Right atrium auricular region (tissue), 2 donors: ENCODE data around the gene IMPG1. TPM values are rescaled to one million over a fixed set of nuclear protein-coding genes. Genes with fewer than 3 reads are reported as not detected.

ENCODE experiments used
- DNase-seq: peaks from one replicate; pipeline ENCODE4 v3.0.0-alpha.2; 2019; ENCODE audit warnings: low spot score
- H3K27ac ChIP-seq, 2 donors: fragments of 200-600 bp; sonication (generic); 1 replicate in 1 of 2; 2 replicates in 1 of 2; pipeline ENCODE4 v1.5.1; 2016 to 2019
- H3K27me3 ChIP-seq, 2 donors: fragments of 200-600 bp; sonication (generic); one replicate each; pipeline versions ENCODE4 v1.5.1 to v1.6.0; 2017 to 2019
- H3K36me3 ChIP-seq: fragments of 200-600 bp; sonication (generic); one replicate; pipeline ENCODE4 v1.5.1; 2016
- H3K4me1 ChIP-seq, 2 donors: fragments of 200-600 bp; sonication (generic); one replicate each; pipeline versions ENCODE4 v1.5.1 to v1.6.0; 2017 to 2019
- H3K4me3 ChIP-seq, 2 donors: fragments of 200-600 bp; sonication (generic); 1 replicate in 1 of 2; 2 replicates in 1 of 2; pipeline ENCODE4 v1.5.1; 2017 to 2019; ENCODE audit warnings: mild to moderate bottlenecking in 1 of 2, moderate library complexity in 1 of 2
- H3K9me3 ChIP-seq, 2 donors: fragments of 200-600 bp; sonication (generic); one replicate each; pipeline ENCODE4 v1.5.1; 2019
- CTCF ChIP-seq, 2 donors: fragments of 200-600 bp; sonication (generic); IDR thresholded peaks; one replicate each; pipeline ENCODE4 v1.5.1; 2019; ENCODE audit warnings: antibody characterized with exemption in 2 of 2
- total RNA-seq, 2 donors: library from RNA; depleted of rRNA; stranded (reverse); fragments of >200 nt; gene quantifications; one replicate each; pipeline ENCODE4 v1.1.0, GENCODE V29; 2016

Gene IMPG1
- total RNA-seq, 2 donors from 2014 or later = not detected

- Histone ChIP-seq H3K27ac (no peak overlapping the region), H3K9me3 (no peaks in the 10 kb centered on the region), H3K4me1 (no peaks in the 10 kb centered on the region), H3K27me3 (no peaks in the 10 kb centered on the region), H3K36me3 (peaks cover 8% of the 10 kb centered on the region), H3K4me3 (no peak overlapping the region)
- no peak for DNase-seq
- TF ChIP-seq CTCF (IDR thresholded peaks at IDR 0.05) = no peak
These were observed 187.6 kb downstream of the IMPG1 start for GRCh38 chr6:75884822-75885221.

- Histone ChIP-seq H3K27ac (no peak overlapping the region), H3K4me3 (no peak overlapping the region), H3K36me3 (peaks cover 8% of the 10 kb centered on the region), H3K27me3 (no peaks in the 10 kb centered on the region), H3K4me1 (no peaks in the 10 kb centered on the region), H3K9me3 (no peaks in the 10 kb centered on the region)
- no peak for TF ChIP-seq CTCF (IDR thresholded peaks at IDR 0.05)
- DNase-seq = no peak
These were observed 189.7 kb downstream of the IMPG1 start for GRCh38 chr6:75882734-75883133.

GRCh38 chr6:75880305-75880704 lies 192.2 kb downstream of the IMPG1 start:
- no peaks in the 10 kb centered on the region for H3K4me1 ChIP-seq

GRCh38 chr6:75876152-75876551 lies 196.3 kb downstream of the IMPG1 start:
- Histone ChIP-seq H3K27me3 (no peaks in the 10 kb centered on the region), H3K9me3 (no peaks in the 10 kb centered on the region), H3K4me1 (no peaks in the 10 kb centered on the region), H3K27ac (no peak overlapping the region), H3K4me3 (no peak overlapping the region), H3K36me3 (peaks cover 8% of the 10 kb centered on the region)
- DNase-seq = no peak
- TF ChIP-seq CTCF (IDR thresholded peaks at IDR 0.05) = no peak

More at GRCh38 chr6:75880305-75880704, 192.2 kb downstream of the IMPG1 start:
- H3K36me3 ChIP-seq = peaks cover 8% of the 10 kb centered on the region
- no peak for TF ChIP-seq CTCF (IDR thresholded peaks at IDR 0.05)
- DNase-seq = no peak
- H3K27ac ChIP-seq = no peak overlapping the region
- no peaks in the 10 kb centered on the region for H3K27me3 ChIP-seq
- no peaks in the 10 kb centered on the region for H3K9me3 ChIP-seq
- no peak overlapping the region for H3K4me3 ChIP-seq

GRCh38 chr6:75874224-75874623 lies 198.2 kb downstream of the IMPG1 start:
- Histone ChIP-seq H3K36me3 (peaks cover 7% of the 10 kb centered on the region), H3K4me3 (no peak overlapping the region), H3K9me3 (no peaks in the 10 kb centered on the region), H3K27ac (no peak overlapping the region), H3K4me1 (no peaks in the 10 kb centered on the region), H3K27me3 (no peaks in the 10 kb centered on the region)
- TF ChIP-seq CTCF (IDR thresholded peaks at IDR 0.05) = no peak
- DNase-seq = no peak
